K562 (cell line): ENCODE measurements around the gene LGALS12. TPM values are rescaled to one million over a fixed set of nuclear protein-coding genes. Genes with fewer than 3 reads are reported as not detected.
"Not testable (repeated sequence)": the region's sequence is repeated elsewhere in the genome, so short reads cannot be mapped to it uniquely, and the experiment has no call there.

Source experiments
- CEBPB ChIP-seq: fragments of 450-650 bp; IDR thresholded peaks from 2 replicates; pipeline ENCODE4 v1.6.1; 2016; ENCODE audit warnings: missing genetic modification characterization, missing compliant biosample characterization
- DPF2 ChIP-seq: fragments of 450-650 bp; IDR thresholded peaks from 2 replicates; pipeline ENCODE4 v1.6.1; 2016
- EP300 ChIP-seq: IDR thresholded peaks from 2 replicates; pipeline ENCODE4 v1.6.1; 2012; ENCODE audit warnings: low read length, improper control_type of control experiment
- ETS2 ChIP-seq: IDR thresholded peaks from 2 replicates; pipeline ENCODE4 v1.6.1; 2016; ENCODE audit warnings: borderline replicate concordance, missing genetic modification characterization, mild to moderate bottlenecking, moderate library complexity, missing compliant biosample characterization; ENCODE audit not compliant: poor library complexity, severe bottlenecking
- KLF1 ChIP-seq: fragments of 450-650 bp; IDR thresholded peaks from 2 replicates; pipeline ENCODE4 v1.6.1; 2016; ENCODE audit warnings: missing genetic modification characterization, missing compliant biosample characterization
- MEF2D ChIP-seq: conservative IDR thresholded peaks from 2 replicates; pipeline ENCODE4 v1.6.1; 2016; ENCODE audit warnings: low read depth, missing genetic modification characterization, missing compliant biosample characterization
- MXD1 ChIP-seq: fragments of 250-450 bp; sonication (Bioruptor Pico); IDR thresholded peaks from 2 replicates; pipeline ENCODE4 v1.8.0; 2021; ENCODE audit warnings: borderline replicate concordance, mild to moderate bottlenecking, moderate library complexity; ENCODE audit not compliant: poor library complexity, severe bottlenecking
- STAT5B ChIP-seq: fragments of 250-450 bp; sonication (Bioruptor Pico); IDR thresholded peaks from 2 replicates; pipeline ENCODE4 v1.8.0; 2021; ENCODE audit warnings: mild to moderate bottlenecking, inconsistent platforms
- TAF7 ChIP-seq: fragments of 450-650 bp; IDR thresholded peaks from 2 replicates; pipeline ENCODE4 v1.6.1; 2016; ENCODE audit warnings: missing genetic modification characterization, missing compliant biosample characterization
- TBL1XR1 ChIP-seq, 2 experiments: IDR thresholded peaks; 2 replicates each; pipeline ENCODE4 v1.6.1; 2012; ENCODE audit warnings: improper control_type of control experiment in 2 of 2, low read length in 2 of 2, mild to moderate bottlenecking in 1 of 2
- TEAD2 ChIP-seq: fragments of 450-650 bp; IDR thresholded peaks from 2 replicates; pipeline ENCODE4 v1.6.1; 2016; ENCODE audit warnings: missing genetic modification characterization, control low read depth, missing compliant biosample characterization
- TEAD4 ChIP-seq, 2 experiments: sonication (generic) in 1 of 2; formaldehyde crosslinking in 1 of 2; IDR thresholded peaks; 2 replicates each; pipeline versions ENCODE4 v1.6.1 to v1.8.0; 2012 to 2022; ENCODE audit warnings: borderline replicate concordance in 1 of 2, inconsistent platforms in 1 of 2, low read length in 1 of 2, mild to moderate bottlenecking in 1 of 2, missing genetic modification reagents in 1 of 2
- TRIM24 ChIP-seq, 2 experiments: fragments of 450-650 bp; IDR thresholded peaks; 2 replicates each; pipeline ENCODE4 v1.6.1; 2016
- ZNF239 ChIP-seq: fragments of 250-450 bp; sonication (Bioruptor Pico); IDR thresholded peaks from 2 replicates; pipeline ENCODE4 v1.4.0; 2020; ENCODE audit warnings: mild to moderate bottlenecking
- ZNF518B ChIP-seq: fragments of 250-450 bp; sonication (Bioruptor Pico); IDR thresholded peaks from 2 replicates; pipeline ENCODE4 v1.5.0; 2021; ENCODE audit warnings: mild to moderate bottlenecking, moderate library complexity
- ZNF668 ChIP-seq: fragments of 250-450 bp; sonication (Bioruptor Pico); IDR thresholded peaks from 2 replicates; pipeline ENCODE4 v1.8.0; 2022; ENCODE audit warnings: mild to moderate bottlenecking, inconsistent platforms
- ZNF695 ChIP-seq: fragments of 450-650 bp; formaldehyde crosslinking; IDR thresholded peaks from 2 replicates; pipeline ENCODE4 v1.4.0; 2020; ENCODE audit warnings: mild to moderate bottlenecking, moderate library complexity
- ZNF785 ChIP-seq: fragments of 250-450 bp; sonication (Bioruptor Pico); IDR thresholded peaks from 2 replicates; pipeline ENCODE4 v1.4.0; 2020; ENCODE audit warnings: mild to moderate bottlenecking
- polyA plus RNA-seq, 8 experiments: library from polyadenylated mRNA; depleted of rRNA in 4 of 8; stranded (reverse) in 5 of 8; unstranded in 3 of 8; fragments of >200 nt; fragmentation: Nextera tagmentation in 2 of 8; fragmentation: Illumina TruSeq in 1 of 8; extraction: Ambion mirVana in 2 of 8; extraction: Trizol in 1 of 8; gene quantifications; 2 replicates each; pipeline versions ENCODE4 v1.2.1 to v1.2.3, GENCODE V29; 2011 to 2014; ENCODE audit warnings: inconsistent platforms in 1 of 8, missing spikeins in 1 of 8
- total RNA-seq, 7 experiments: library from RNA; depleted of rRNA in 6 of 7; stranded (reverse); fragments of >200 nt in 6 of 7; fragmentation: Illumina TruSeq in 2 of 7; extraction: Trizol in 2 of 7; gene quantifications; 2 replicates each; pipeline versions ENCODE4 v1.2.1 to v1.2.3, GENCODE V29; 2011 to 2021; ENCODE audit warnings: low replicate concordance in 1 of 7
- TF ChIP-seq, protein P1 (sequence below): fragments of 250-450 bp; sonication (Bioruptor Pico); IDR thresholded peaks from 2 replicates; pipeline ENCODE4 v1.5.0; 2021; ENCODE audit warnings: mild to moderate bottlenecking, borderline replicate concordance
- TF ChIP-seq, protein P2 (sequence below): fragments of 250-450 bp; sonication (Bioruptor Pico); IDR thresholded peaks from 2 replicates; pipeline ENCODE4 v1.5.0; 2020; ENCODE audit warnings: mild to moderate bottlenecking

The LGALS12 gene
- total and polyA plus RNA-seq, 9 of the 15 experiments (the other 6 are each of a cell fraction or from before 2014, with no cell fraction given): 0.66 to 8.0 (median 5.0) TPM

GRCh38 chr11:63531074-63531792, 25.3 kb downstream of the LGALS12 start (continued):
- TF ChIP-seq TEAD2 (tag) (peak; percentile 84; the same call in 1 of the 2 replicates), CEBPB (tag) (peak; percentile 57), EP300 (peak; percentile 77), ZNF785 (peak; percentile 65; the same call in 1 of the 2 replicates), TAF7 (tag) (peak; percentile 94), ZNF239 (CRISPR knock-in tag) (peak; percentile 92), MXD1 (CRISPR knock-in tag) (peak; percentile 38), ZNF668 (CRISPR knock-in tag) (peak; percentile 95), KLF1 (tag) (peak; percentile 69; the same call in 1 of the 2 replicates), TRIM24 (IDR thresholded peaks at IDR 0.05) (peak in 1 of 2 experiments; percentile 57; a peak in 1 of 4 replicates), ZNF518B (CRISPR knock-in tag) (0 out of 2 replicates have a peak, but pooled peaks have one; percentile 74), DPF2 (peak; percentile 67; the same call in 1 of the 2 replicates), MEF2D (tag) (peak; percentile 97), TEAD4 (IDR thresholded peaks at IDR 0.05; ENCODE audit: low read length) (peak; percentile 57), ETS2 (tag) (peak; percentile 37), STAT5B (CRISPR knock-in tag) (peak; percentile 77), ZNF695 (peak; percentile 93), TBL1XR1 (IDR thresholded peaks at IDR 0.05; ENCODE audit: low read length in 2 of 2) (peak in 1 of 2 experiments; percentile 44; a peak in 1 of 4 replicates)
- TF ChIP-seq, protein P1, sequence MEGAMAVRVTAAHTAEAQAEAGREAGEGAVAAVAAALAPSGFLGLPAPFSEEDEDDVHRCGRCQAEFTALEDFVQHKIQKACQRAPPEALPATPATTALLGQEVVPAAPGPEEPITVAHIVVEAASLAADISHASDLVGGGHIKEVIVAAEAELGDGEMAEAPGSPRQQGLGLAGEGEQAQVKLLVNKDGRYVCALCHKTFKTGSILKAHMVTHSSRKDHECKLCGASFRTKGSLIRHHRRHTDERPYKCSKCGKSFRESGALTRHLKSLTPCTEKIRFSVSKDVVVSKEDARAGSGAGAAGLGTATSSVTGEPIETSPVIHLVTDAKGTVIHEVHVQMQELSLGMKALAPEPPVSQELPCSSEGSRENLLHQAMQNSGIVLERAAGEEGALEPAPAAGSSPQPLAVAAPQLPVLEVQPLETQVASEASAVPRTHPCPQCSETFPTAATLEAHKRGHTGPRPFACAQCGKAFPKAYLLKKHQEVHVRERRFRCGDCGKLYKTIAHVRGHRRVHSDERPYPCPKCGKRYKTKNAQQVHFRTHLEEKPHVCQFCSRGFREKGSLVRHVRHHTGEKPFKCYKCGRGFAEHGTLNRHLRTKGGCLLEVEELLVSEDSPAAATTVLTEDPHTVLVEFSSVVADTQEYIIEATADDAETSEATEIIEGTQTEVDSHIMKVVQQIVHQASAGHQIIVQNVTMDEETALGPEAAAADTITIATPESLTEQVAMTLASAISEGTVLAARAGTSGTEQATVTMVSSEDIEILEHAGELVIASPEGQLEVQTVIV (CRISPR knock-in tag): peak; percentile 84
- TF ChIP-seq, protein P2, sequence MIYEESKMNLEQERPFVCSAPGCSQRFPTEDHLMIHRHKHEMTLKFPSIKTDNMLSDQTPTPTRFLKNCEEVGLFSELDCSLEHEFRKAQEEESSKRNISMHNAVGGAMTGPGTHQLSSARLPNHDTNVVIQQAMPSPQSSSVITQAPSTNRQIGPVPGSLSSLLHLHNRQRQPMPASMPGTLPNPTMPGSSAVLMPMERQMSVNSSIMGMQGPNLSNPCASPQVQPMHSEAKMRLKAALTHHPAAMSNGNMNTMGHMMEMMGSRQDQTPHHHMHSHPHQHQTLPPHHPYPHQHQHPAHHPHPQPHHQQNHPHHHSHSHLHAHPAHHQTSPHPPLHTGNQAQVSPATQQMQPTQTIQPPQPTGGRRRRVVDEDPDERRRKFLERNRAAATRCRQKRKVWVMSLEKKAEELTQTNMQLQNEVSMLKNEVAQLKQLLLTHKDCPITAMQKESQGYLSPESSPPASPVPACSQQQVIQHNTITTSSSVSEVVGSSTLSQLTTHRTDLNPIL (CRISPR knock-in tag): peak; percentile 97
- TF ChIP-seq TEAD4 (CRISPR knock-in tag; IDR thresholded peaks at IDR 0.05; ENCODE audit: borderline replicate concordance): not testable (repeated sequence)
